GM20000 (cell line): Measurements from ENCODE around the gene DUSP3.
A peak's percentile ranks its signal among the peaks of the same experiment; 100 is the strongest.

ENCODE experiments used
- DNase-seq: peaks from one replicate; pipeline ENCODE4 v3.0.0; 2012; ENCODE audit warnings: low spot score
- CTCF ChIP-seq: IDR thresholded peaks from 2 replicates; pipeline ENCODE4 v1.5.1; 2012; ENCODE audit warnings: mild to moderate bottlenecking, control low read depth; ENCODE audit errors: extremely low read depth, missing control alignments

The DUSP3 gene

GRCh38 chr17:43778337-43779144 lies at the start of gene DUSP3:
DUSP3 (minus strand) TSS chr17:43778977; CDS start chr17:43778924, 53 bp downstream.
- TF ChIP-seq CTCF = no peak
- peak; percentile 97 for DNase-seq

GRCh38 chr17:43827596-43827995 lies 48.8 kb upstream of the DUSP3 start:
- DNase-seq = no peak
- no peak for TF ChIP-seq CTCF

- DNase-seq = no peak
- TF ChIP-seq CTCF = no peak
Observed at GRCh38 chr17:43826206-43826605, 47.4 kb upstream of the DUSP3 start.

DNA sequence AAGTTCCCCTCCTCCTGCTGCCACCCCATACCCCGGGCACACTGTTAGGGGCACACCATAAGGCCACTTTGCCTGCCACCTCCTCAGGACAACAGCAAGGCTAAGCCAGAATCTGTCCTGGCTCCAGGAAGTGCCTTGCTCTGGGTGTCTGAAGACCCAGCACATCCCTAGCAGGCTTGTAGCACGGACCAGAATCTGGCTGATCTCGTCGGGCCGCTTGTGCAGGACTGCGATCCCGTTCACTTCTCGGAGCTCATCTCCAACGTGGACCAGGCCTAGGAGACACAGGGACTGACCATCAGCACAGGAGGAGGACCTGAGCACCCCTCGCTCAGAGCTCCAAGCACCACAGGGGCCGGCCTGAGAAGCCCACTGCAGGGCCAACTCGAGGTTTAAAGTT lies 46.8 kb upstream of the DUSP3 start:
- TF ChIP-seq CTCF = no peak
- DNase-seq = no peak

- TF ChIP-seq CTCF = no peak
- no peak for DNase-seq
Observed at GRCh38 chr17:43823350-43824084, 44.7 kb upstream of the DUSP3 start.

- TF ChIP-seq CTCF = no peak
- no peak for DNase-seq
Observed at GRCh38 chr17:43822570-43823190, 43.9 kb upstream of the DUSP3 start.

DNA sequence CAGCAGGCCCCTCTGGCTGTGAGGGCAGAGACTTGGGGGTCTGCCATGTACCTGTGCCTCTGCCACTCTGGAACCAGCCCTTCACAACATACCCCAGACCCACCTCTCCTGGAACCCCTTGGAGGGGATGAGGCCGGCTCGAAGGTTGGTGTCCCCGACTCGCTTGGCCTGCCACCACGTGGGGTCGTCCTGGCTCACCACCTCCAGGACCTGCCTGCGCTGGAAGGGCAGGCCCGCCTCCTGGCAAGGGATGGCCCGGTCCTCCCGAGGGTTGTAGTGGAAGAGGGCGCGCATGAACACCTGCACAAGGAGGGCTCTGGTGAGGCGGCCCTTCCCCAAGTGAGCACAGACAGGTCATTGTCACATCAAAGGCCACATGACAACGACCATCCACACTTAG lies 42.0 kb upstream of the DUSP3 start:
- no peak for DNase-seq
- no peak for TF ChIP-seq CTCF
